ENCODE data around the gene TMEM183A. TPM values are rescaled to one million over a fixed set of nuclear protein-coding genes. Genes with fewer than 3 reads are reported as not detected.

Gene TMEM183A
- total RNA-seq, 4 donors from 2014 or later: 104 to 253 (median 111) TPM

GRCh38 chr1:203041351-203041932 lies 34.3 kb downstream of the TMEM183A start:
- no peak overlapping the region for H3K27ac ChIP-seq
- no peak for DNase-seq
- H3K4me1 ChIP-seq: peaks cover 0 to 9% (median 1%) of the 10 kb centered on the region in 4 donors
- in situ Hi-C loops (cut with MboI; ENCODE audit: low pct_ligation_motif_present in 1 of 4, low pct_unique_long_range_greater_than_20kb in 1 of 4, low sequenced_read_pairs in 3 of 4) (no loop called here), intact Hi-C loops (cut with DNase I; ENCODE audit: low total_unique reads) (no loop called here)
- no peak for TF ChIP-seq CTCF (IDR thresholded peaks at IDR 0.05)
- TF ChIP-seq EP300 (IDR thresholded peaks at IDR 0.05; ENCODE audit: low read depth): no peak
- TF ChIP-seq POLR2AphosphoS5 (IDR thresholded peaks at IDR 0.05): no peak
- TF ChIP-seq POLR2A (IDR thresholded peaks at IDR 0.05): no peak
- H3K4me3 ChIP-seq: no peak overlapping the region
- no peaks in the 10 kb centered on the region for H3K36me3 ChIP-seq
- WGBS, 2 donors (ENCODE audit: low coverage in 1 of 2): 76% methylated on average over 3 of the region's 3 CpGs; no CpG with 5 or more reads in 1 of the 2 donors
- no peaks in the 10 kb centered on the region for H3K9me3 ChIP-seq
- H3K27me3 ChIP-seq: no peaks in the 10 kb centered on the region

- Histone ChIP-seq H3K27ac (no peak overlapping the region), H3K27me3 (peaks cover 8% of the 10 kb centered on the region), H3K4me3 (no peak overlapping the region), H3K9me3 (no peaks in the 10 kb centered on the region), H3K36me3 (no peaks in the 10 kb centered on the region), H3K4me1 (peaks cover 0 to 2% (median 0%) of the 10 kb centered on the region in 4 donors)
- 89% methylated on average over 13 of the region's 14 CpGs; no CpG with 5 or more reads in 1 of the 2 donors for WGBS, 2 donors (ENCODE audit: low coverage in 1 of 2)
- intact Hi-C loops (cut with DNase I; ENCODE audit: low total_unique reads) (no loop called here), in situ Hi-C loops (cut with MboI; ENCODE audit: low pct_ligation_motif_present in 1 of 4, low pct_unique_long_range_greater_than_20kb in 1 of 4, low sequenced_read_pairs in 3 of 4) (no loop called here)
- DNase-seq: no peak
- TF ChIP-seq EP300 (IDR thresholded peaks at IDR 0.05; ENCODE audit: low read depth) (no peak), POLR2AphosphoS5 (IDR thresholded peaks at IDR 0.05) (no peak), CTCF (IDR thresholded peaks at IDR 0.05) (no peak), POLR2A (IDR thresholded peaks at IDR 0.05) (no peak)
These were observed 36.8 kb downstream of the TMEM183A start for GRCh38 chr1:203043830-203044545.

- Histone ChIP-seq H3K27ac (no peak overlapping the region), H3K4me3 (no peak overlapping the region), H3K4me1 (no peaks in the 10 kb centered on the region), H3K36me3 (no peaks in the 10 kb centered on the region), H3K27me3 (peaks cover 8% of the 10 kb centered on the region), H3K9me3 (no peaks in the 10 kb centered on the region)
- no peak for DNase-seq
- 76 to 86% methylated on average over 2 to 7 of the region's 7 CpGs for WGBS, 2 donors (ENCODE audit: low coverage in 1 of 2)
- TF ChIP-seq CTCF (IDR thresholded peaks at IDR 0.05) (no peak), POLR2AphosphoS5 (IDR thresholded peaks at IDR 0.05) (no peak)
- intact Hi-C loops (cut with DNase I; ENCODE audit: low total_unique reads): no loop called here
- in situ Hi-C loops (cut with MboI; ENCODE audit: low pct_ligation_motif_present in 1 of 4, low pct_unique_long_range_greater_than_20kb in 1 of 4, low sequenced_read_pairs in 3 of 4): no loop called here
These were observed 37.5 kb downstream of the TMEM183A start for GRCh38 chr1:203044546-203045250.

GRCh38 chr1:203045336-203045735 lies 38.2 kb downstream of the TMEM183A start:
- H3K27me3 ChIP-seq: peaks cover 8% of the 10 kb centered on the region
- 91% methylated on average over 17 of the region's 17 CpGs; no CpG with 5 or more reads in 1 of the 2 donors for WGBS, 2 donors (ENCODE audit: low coverage in 1 of 2)
- no peak for DNase-seq
- TF ChIP-seq POLR2AphosphoS5 (IDR thresholded peaks at IDR 0.05): no peak
- no peak for TF ChIP-seq POLR2A (IDR thresholded peaks at IDR 0.05)
- TF ChIP-seq EP300 (IDR thresholded peaks at IDR 0.05; ENCODE audit: low read depth): no peak
- TF ChIP-seq CTCF (IDR thresholded peaks at IDR 0.05): no peak
- H3K36me3 ChIP-seq: no peaks in the 10 kb centered on the region
- no peaks in the 10 kb centered on the region for H3K4me1 ChIP-seq
- no peak overlapping the region for H3K27ac ChIP-seq
- in situ Hi-C loops (cut with MboI; ENCODE audit: low pct_ligation_motif_present in 1 of 4, low pct_unique_long_range_greater_than_20kb in 1 of 4, low sequenced_read_pairs in 3 of 4): no loop called here
- H3K9me3 ChIP-seq: no peaks in the 10 kb centered on the region
- intact Hi-C loops (cut with DNase I; ENCODE audit: low total_unique reads): no loop called here
- H3K4me3 ChIP-seq: no peak overlapping the region

All from transverse colon (tissue), 4 donors.